Measurements from ENCODE around the gene NALF2.

NALF2 gene

DNA sequence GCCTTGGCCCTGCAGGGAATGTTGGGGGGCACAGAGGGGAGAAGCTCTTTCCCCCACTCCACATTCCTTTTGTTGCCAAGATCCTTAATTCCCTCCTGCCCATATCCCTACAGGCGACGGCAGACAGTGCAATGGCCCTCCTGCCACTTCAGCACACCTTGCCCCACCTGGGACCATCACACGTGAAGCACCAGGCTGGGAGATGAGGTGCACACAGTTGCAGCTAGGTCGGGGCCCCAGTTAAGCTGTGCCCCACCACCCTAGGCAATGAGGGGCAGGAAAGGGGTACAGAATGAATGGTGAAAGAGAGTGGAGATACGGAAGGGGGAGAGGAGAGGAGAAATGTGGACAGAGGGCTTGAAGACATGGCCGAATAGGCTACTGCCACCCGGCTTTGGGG lies 26.2 kb downstream of the NALF2 start:
- no peak for DNase-seq

GRCh38 chrX:69531031-69531755 lies 27.1 kb downstream of the NALF2 start:
- DNase-seq: no peak

DNA sequence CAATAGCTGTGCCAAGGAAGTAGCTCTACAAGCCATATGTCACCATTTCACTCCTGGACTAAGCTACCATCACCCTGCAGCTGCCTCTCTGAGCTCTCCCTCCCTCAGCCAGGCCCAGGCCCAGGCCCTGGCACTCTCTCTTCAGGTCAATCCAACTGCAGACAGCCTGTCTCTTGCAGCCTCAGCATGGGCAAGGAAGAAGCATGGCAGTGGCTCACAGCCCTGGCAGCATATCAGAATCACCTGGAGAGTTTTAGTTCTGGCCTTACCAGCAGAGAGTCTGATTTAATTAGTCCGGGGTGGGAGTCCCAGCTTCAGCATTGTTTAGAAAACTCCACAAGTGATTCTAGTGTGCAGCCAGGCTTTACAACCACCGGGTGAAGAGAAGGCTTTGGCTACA lies 31.5 kb downstream of the NALF2 start:
- no peak for DNase-seq

- DNase-seq: peak; percentile 73
Observed at GRCh38 chrX:69538321-69538876, 34.3 kb downstream of the NALF2 start.

GRCh38 chrX:69539437-69539836 lies 35.3 kb downstream of the NALF2 start:
- DNase-seq: no peak

DNA sequence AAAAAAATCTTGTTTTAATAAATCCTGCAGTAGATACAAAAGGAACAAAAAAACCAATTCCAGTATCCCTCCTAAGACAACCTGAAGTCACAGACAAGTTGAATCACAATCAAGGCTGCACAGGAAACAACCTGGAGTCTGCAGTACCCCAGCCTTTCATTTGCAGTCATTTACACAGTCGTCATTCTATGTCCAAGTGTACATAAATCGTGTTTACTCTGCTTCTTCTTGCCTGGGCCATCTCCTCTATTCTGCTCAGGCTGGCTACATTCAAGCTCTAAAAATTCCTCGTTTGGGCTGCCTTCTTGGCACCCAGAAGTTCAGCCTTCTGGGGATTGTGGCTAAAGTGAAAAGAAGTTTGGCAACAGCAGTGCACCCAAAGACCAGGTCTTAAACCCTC lies 37.8 kb downstream of the NALF2 start:
- no peak for DNase-seq

GRCh38 chrX:69543572-69543971 lies 39.4 kb downstream of the NALF2 start:
- no peak for DNase-seq

GRCh38 chrX:69546417-69546816 lies 42.3 kb downstream of the NALF2 start:
- no peak for DNase-seq

GRCh38 chrX:69546978-69547377 lies 42.9 kb downstream of the NALF2 start:
- DNase-seq: no peak

DNA sequence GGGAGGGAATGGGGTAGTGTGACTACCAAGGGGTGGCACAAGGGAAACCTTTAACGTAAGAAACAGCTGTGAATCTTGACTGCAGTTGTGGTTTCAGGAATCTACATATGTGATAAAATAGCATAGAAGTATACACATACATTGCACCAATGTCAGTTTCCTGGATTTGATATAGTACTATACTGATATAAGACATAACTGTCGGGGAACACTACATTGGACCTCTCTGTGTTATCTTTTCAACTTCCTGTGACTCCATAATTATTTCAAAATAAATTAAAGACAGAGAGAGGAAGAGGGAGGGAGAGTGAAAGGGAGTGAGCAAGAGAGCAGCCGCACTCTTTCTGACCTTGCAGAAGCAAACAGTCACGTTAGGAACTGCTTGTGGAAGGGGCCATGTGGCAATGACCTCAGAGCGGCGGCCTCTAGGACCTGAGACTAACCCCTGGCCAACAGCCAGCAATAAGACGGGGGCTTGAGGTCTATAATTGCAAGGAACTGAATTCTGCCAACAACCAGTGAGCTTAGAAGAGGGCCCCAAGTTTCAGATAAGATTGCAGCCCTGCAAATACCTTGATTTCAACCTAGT lies 47.4 kb downstream of the NALF2 start:
- DNase-seq: no peak

- DNase-seq: no peak
Observed at GRCh38 chrX:69552512-69552911, 48.4 kb downstream of the NALF2 start.
